Caco-2 (cell line): Measurements from ENCODE around the gene CARD18. TPM values are rescaled to one million over a fixed set of nuclear protein-coding genes. Genes with fewer than 3 reads are reported as not detected.
"Not testable (repeated sequence)": the region's sequence is repeated elsewhere in the genome, so short reads cannot be mapped to it uniquely, and the experiment has no call there.

ENCODE experiments used
- BruUV-seq: library from RNA; stranded (reverse); fragments of 400-500 nt; replicated peaks from 2 replicates; lab custom pipeline; 2021; lab: Mats Ljungman, UMichigan
- CTCF ChIA-PET: fragments of 300-600 bp; sonication (Branson Sonifier 250); formaldehyde crosslinking; loops from one replicate; lab custom pipeline; 2022; ENCODE audit warnings: antibody characterized with exemption; lab: Charles Lee
- POLR2A ChIA-PET: fragments of 300-600 bp; sonication (Branson Sonifier 250); formaldehyde crosslinking; loops from one replicate; lab custom pipeline; 2022; ENCODE audit warnings: antibody characterized with exemption; lab: Charles Lee
- DNase-seq, 2 experiments: peaks; one replicate each; pipeline versions ENCODE4 v3.0.0 to v3.0.0-alpha.2; 2020 to 2022
- H3K27me3 ChIP-seq: replicated peaks from 2 replicates; pipeline ENCODE4 v1.6.0; 2011; ENCODE audit warnings: low read length; ENCODE audit not compliant: control insufficient read depth, insufficient read depth
- H3K36me3 ChIP-seq: 2 replicates; pipeline ENCODE4 v1.5.1; 2011; ENCODE audit warnings: low read length; ENCODE audit not compliant: control insufficient read depth, insufficient read depth
- H3K4me1 ChIP-seq: fragments of 250-450 bp; sonication (Bioruptor Pico); 2 replicates; pipeline ENCODE4 v1.5.1; 2020; ENCODE audit warnings: mild to moderate bottlenecking
- H3K4me3 ChIP-seq: 2 replicates; pipeline ENCODE4 v1.5.1; 2011; ENCODE audit warnings: low read depth, mild to moderate bottlenecking, control low read depth, low read length
- H3K9me3 ChIP-seq: fragments of 250-450 bp; sonication (Bioruptor Pico); 2 replicates; pipeline ENCODE4 v1.5.1; 2020; ENCODE audit warnings: mild to moderate bottlenecking, moderate library complexity
- H3K27ac Mint-ChIP-seq: one replicate; pipeline ENCODE4 v1.8.0; 2022; ENCODE audit warnings: mixed read lengths; ENCODE audit not compliant: unreplicated experiment
- H3K27me3 Mint-ChIP-seq: one replicate; pipeline ENCODE4 v1.8.0; 2022; ENCODE audit warnings: mixed read lengths; ENCODE audit not compliant: insufficient read depth, unreplicated experiment
- H3K36me3 Mint-ChIP-seq: one replicate; pipeline ENCODE4 v1.8.0; 2022; ENCODE audit warnings: mild to moderate bottlenecking, mixed read lengths; ENCODE audit not compliant: insufficient read depth, unreplicated experiment
- H3K4me1 Mint-ChIP-seq: one replicate; pipeline ENCODE4 v1.8.0; 2022; ENCODE audit warnings: low read depth, mixed read lengths; ENCODE audit not compliant: unreplicated experiment
- H3K4me3 Mint-ChIP-seq: one replicate; pipeline ENCODE4 v1.8.0; 2022; ENCODE audit warnings: mild to moderate bottlenecking, moderate library complexity, mixed read lengths; ENCODE audit not compliant: unreplicated experiment
- H3K9me3 Mint-ChIP-seq: one replicate; pipeline ENCODE4 v1.8.0; 2022; ENCODE audit warnings: mixed read lengths; ENCODE audit not compliant: unreplicated experiment
- CTCF ChIP-seq, 2 experiments: fragments of 200-600 bp in 1 of 2; IDR thresholded peaks; 1 replicate in 1 of 2; 2 replicates in 1 of 2; pipeline versions ENCODE4 v1.5.1 to v1.8.0; 2011 to 2022; ENCODE audit warnings: antibody characterized with exemption in 1 of 2, control low read depth in 1 of 2, inconsistent platforms in 1 of 2, low read depth in 1 of 2, low read length in 1 of 2, mild to moderate bottlenecking in 1 of 2, moderate library complexity in 1 of 2; ENCODE audit not compliant: insufficient read depth in 1 of 2, severe bottlenecking in 1 of 2, unreplicated experiment in 1 of 2
- intact Hi-C: fragments of 100-400 bp; cut with micrococcal nuclease; formaldehyde crosslinking; loops from one replicate; pipeline ENCODE4 v1.10.0; 2022; ENCODE audit not compliant: unreplicated experiment
- total RNA-seq: library from RNA; stranded (reverse); gene quantifications from 2 replicates; pipeline ENCODE4 v1.2.3, GENCODE V29; 2022

Gene CARD18
- total RNA-seq, 1 experiment from 2014 or later = not detected

- Histone ChIP-seq H3K4me3 (no peak overlapping the region), H3K27me3 (no peaks in the 10 kb centered on the region), H3K4me1 (0 out of 2 replicates have a peak, but pooled peaks cover 3% of the 10 kb centered on the region), H3K36me3 (no peaks in the 10 kb centered on the region), H3K9me3 (no peaks in the 10 kb centered on the region)
- POLR2A ChIA-PET = no interaction called here
- CTCF ChIA-PET = no interaction called here
- Mint-ChIP-seq H3K36me3 (no peaks in the 10 kb centered on the region), H3K4me1 (no peaks in the 10 kb centered on the region), H3K27me3 (no peaks in the 10 kb centered on the region), H3K27ac (no peak overlapping the region), H3K9me3 (no peaks in the 10 kb centered on the region), H3K4me3 (no peak overlapping the region)
- no peak for TF ChIP-seq CTCF (IDR thresholded peaks at IDR 0.05; ENCODE audit: insufficient read depth in 1 of 2, low read depth in 1 of 2, low read length in 1 of 2, severe bottlenecking in 1 of 2, unreplicated experiment in 1 of 2)
- intact Hi-C loops = no loop called here
- no TSS peak for BruUV-seq
- DNase-seq = no peak
Measured at GRCh38 chr11:105100981-105101630, 38.5 kb downstream of the CARD18 start.

GRCh38 chr11:105100206-105100605 is 39.4 kb downstream of the CARD18 start:
- H3K27ac Mint-ChIP-seq = no peak overlapping the region
- Histone ChIP-seq H3K4me1 (no peaks in the 10 kb centered on the region), H3K4me3 (no peak overlapping the region), H3K27me3 (no peaks in the 10 kb centered on the region), H3K36me3 (no peaks in the 10 kb centered on the region), H3K9me3 (no peaks in the 10 kb centered on the region)
- intact Hi-C loops = no loop called here
- CTCF ChIA-PET = no interaction called here
- H3K27me3 Mint-ChIP-seq = no peaks in the 10 kb centered on the region
- no peak for TF ChIP-seq CTCF (IDR thresholded peaks at IDR 0.05; ENCODE audit: insufficient read depth in 1 of 2, low read depth in 1 of 2, low read length in 1 of 2, severe bottlenecking in 1 of 2, unreplicated experiment in 1 of 2)
- H3K36me3 Mint-ChIP-seq = no peaks in the 10 kb centered on the region
- POLR2A ChIA-PET = no interaction called here
- H3K9me3 Mint-ChIP-seq = no peaks in the 10 kb centered on the region
- no peak for DNase-seq
- no peaks in the 10 kb centered on the region for H3K4me1 Mint-ChIP-seq
- BruUV-seq = no TSS peak
- H3K4me3 Mint-ChIP-seq = no peak overlapping the region

- H3K4me3 ChIP-seq, H3K4me3 Mint-ChIP-seq, BruUV-seq, H3K4me1 Mint-ChIP-seq, CTCF ChIA-PET, H3K9me3 Mint-ChIP-seq, DNase-seq, H3K27me3 ChIP-seq, POLR2A ChIA-PET, H3K27me3 Mint-ChIP-seq, H3K27ac Mint-ChIP-seq, H3K4me1 ChIP-seq, H3K36me3 Mint-ChIP-seq, H3K9me3 ChIP-seq, intact Hi-C loops, H3K36me3 ChIP-seq: not testable (repeated sequence)
Measured at GRCh38 chr11:105099594-105099993, 40.0 kb downstream of the CARD18 start.
